ENCODE results near the gene DDX42. TPM values are rescaled to one million over a fixed set of nuclear protein-coding genes. Genes with fewer than 3 reads are reported as not detected.

The DDX42 gene
- total and polyA plus RNA-seq, 9 of the 15 experiments (the other 6 are each of a cell fraction or from before 2014, with no cell fraction given) = 16.5 to 149 (median 87.6) TPM

- TF ChIP-seq, protein P1, sequence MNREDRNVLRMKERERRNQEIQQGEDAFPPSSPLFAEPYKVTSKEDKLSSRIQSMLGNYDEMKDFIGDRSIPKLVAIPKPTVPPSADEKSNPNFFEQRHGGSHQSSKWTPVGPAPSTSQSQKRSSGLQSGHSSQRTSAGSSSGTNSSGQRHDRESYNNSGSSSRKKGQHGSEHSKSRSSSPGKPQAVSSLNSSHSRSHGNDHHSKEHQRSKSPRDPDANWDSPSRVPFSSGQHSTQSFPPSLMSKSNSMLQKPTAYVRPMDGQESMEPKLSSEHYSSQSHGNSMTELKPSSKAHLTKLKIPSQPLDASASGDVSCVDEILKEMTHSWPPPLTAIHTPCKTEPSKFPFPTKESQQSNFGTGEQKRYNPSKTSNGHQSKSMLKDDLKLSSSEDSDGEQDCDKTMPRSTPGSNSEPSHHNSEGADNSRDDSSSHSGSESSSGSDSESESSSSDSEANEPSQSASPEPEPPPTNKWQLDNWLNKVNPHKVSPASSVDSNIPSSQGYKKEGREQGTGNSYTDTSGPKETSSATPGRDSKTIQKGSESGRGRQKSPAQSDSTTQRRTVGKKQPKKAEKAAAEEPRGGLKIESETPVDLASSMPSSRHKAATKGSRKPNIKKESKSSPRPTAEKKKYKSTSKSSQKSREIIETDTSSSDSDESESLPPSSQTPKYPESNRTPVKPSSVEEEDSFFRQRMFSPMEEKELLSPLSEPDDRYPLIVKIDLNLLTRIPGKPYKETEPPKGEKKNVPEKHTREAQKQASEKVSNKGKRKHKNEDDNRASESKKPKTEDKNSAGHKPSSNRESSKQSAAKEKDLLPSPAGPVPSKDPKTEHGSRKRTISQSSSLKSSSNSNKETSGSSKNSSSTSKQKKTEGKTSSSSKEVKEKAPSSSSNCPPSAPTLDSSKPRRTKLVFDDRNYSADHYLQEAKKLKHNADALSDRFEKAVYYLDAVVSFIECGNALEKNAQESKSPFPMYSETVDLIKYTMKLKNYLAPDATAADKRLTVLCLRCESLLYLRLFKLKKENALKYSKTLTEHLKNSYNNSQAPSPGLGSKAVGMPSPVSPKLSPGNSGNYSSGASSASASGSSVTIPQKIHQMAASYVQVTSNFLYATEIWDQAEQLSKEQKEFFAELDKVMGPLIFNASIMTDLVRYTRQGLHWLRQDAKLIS (CRISPR knock-in tag; IDR thresholded peaks at IDR 0.05) = peak; percentile 25; the same call in 1 of the 2 replicates
- TF ChIP-seq MBD2 (IDR thresholded peaks at IDR 0.05; ENCODE audit: borderline replicate concordance, low read depth) (no peak; the same call in 1 of the 2 replicates), ZNF785 (CRISPR knock-in tag; IDR thresholded peaks at IDR 0.05) (no peak), PML (IDR thresholded peaks at IDR 0.05; ENCODE audit: low read length) (peak; percentile 54), TCF3 (CRISPR knock-in tag; IDR thresholded peaks at IDR 0.05) (no peak; the same call in 1 of the 2 replicates), ZNF431 (CRISPR knock-in tag; IDR thresholded peaks at IDR 0.05) (no peak), ZBED1 (IDR thresholded peaks at IDR 0.05) (no peak), POU5F1 (IDR thresholded peaks at IDR 0.05; ENCODE audit: borderline replicate concordance, low read depth, low read length, partially characterized antibody) (no peak), PPARD (CRISPR knock-in tag; IDR thresholded peaks at IDR 0.05) (no peak), NR2C2 (CRISPR knock-in tag; IDR thresholded peaks at IDR 0.05) (no peak), NR2C2 (tag; IDR thresholded peaks at IDR 0.05) (peak; percentile 41; the same call in 1 of the 2 replicates), ZHX1 (conservative IDR thresholded peaks at IDR 0.05; ENCODE audit: low read length) (0 out of 2 replicates have a peak, but pooled peaks have one; percentile 41), HNRNPK (IDR thresholded peaks at IDR 0.05; ENCODE audit: low read depth, low read length, poor library complexity, severe bottlenecking) (peak; percentile 16), SIN3A (IDR thresholded peaks at IDR 0.05; ENCODE audit: borderline replicate concordance in 2 of 2, control insufficient read depth in 1 of 2, low read depth in 2 of 2, low read length in 2 of 2) (peak in 1 of 2 experiments; percentile 26; a peak in 1 of 4 replicates), SMARCB1 (IDR thresholded peaks at IDR 0.05; ENCODE audit: insufficient read length, low read depth) (peak; percentile 67), TAF9B (IDR thresholded peaks at IDR 0.05; ENCODE audit: partially characterized antibody) (peak; percentile 22)
- TF ChIP-seq, protein P2, sequence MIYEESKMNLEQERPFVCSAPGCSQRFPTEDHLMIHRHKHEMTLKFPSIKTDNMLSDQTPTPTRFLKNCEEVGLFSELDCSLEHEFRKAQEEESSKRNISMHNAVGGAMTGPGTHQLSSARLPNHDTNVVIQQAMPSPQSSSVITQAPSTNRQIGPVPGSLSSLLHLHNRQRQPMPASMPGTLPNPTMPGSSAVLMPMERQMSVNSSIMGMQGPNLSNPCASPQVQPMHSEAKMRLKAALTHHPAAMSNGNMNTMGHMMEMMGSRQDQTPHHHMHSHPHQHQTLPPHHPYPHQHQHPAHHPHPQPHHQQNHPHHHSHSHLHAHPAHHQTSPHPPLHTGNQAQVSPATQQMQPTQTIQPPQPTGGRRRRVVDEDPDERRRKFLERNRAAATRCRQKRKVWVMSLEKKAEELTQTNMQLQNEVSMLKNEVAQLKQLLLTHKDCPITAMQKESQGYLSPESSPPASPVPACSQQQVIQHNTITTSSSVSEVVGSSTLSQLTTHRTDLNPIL (CRISPR knock-in tag; IDR thresholded peaks at IDR 0.05) = no peak
- TF ChIP-seq, protein P3, sequence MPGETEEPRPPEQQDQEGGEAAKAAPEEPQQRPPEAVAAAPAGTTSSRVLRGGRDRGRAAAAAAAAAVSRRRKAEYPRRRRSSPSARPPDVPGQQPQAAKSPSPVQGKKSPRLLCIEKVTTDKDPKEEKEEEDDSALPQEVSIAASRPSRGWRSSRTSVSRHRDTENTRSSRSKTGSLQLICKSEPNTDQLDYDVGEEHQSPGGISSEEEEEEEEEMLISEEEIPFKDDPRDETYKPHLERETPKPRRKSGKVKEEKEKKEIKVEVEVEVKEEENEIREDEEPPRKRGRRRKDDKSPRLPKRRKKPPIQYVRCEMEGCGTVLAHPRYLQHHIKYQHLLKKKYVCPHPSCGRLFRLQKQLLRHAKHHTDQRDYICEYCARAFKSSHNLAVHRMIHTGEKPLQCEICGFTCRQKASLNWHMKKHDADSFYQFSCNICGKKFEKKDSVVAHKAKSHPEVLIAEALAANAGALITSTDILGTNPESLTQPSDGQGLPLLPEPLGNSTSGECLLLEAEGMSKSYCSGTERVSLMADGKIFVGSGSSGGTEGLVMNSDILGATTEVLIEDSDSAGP (CRISPR knock-in tag; IDR thresholded peaks at IDR 0.05) = no peak
Observed at GRCh38 chr17:63741408-63742173, 32.4 kb upstream of the DDX42 start, which contains the start of gene STRADA (continued).
